ENCODE data around the gene CYB561. TPM values are rescaled to one million over a fixed set of nuclear protein-coding genes. Genes with fewer than 3 reads are reported as not detected.

CYB561 gene
- total RNA-seq, 1 experiment from 2014 or later: 29.1 TPM

GRCh38 chr17:63405020-63405419 lies 41.1 kb downstream of the CYB561 start:
- CTCF ChIA-PET: interaction anchor here (2.8 kb wide), 1 partner anchor 322 kb away, joined by 30 read pairs; no protein-coding TSS in a partner anchor
- no peak for TF ChIP-seq EZH2 (IDR thresholded peaks at IDR 0.05; ENCODE audit: borderline replicate concordance, low read depth, low read length, poor library complexity, severe bottlenecking)
- no peak for TF ChIP-seq CTCF (conservative IDR thresholded peaks at IDR 0.05; ENCODE audit: low read depth, low read length)
- no peak overlapping the region for H3K27ac ChIP-seq (ENCODE audit: low read depth, low read length, poor library complexity, severe bottlenecking)
- peaks cover 9% of the 10 kb centered on the region for H3K4me1 ChIP-seq (ENCODE audit: insufficient read depth, low read length, poor library complexity, severe bottlenecking)
- no peak for DNase-seq (ENCODE audit: low spot score)
- intact Hi-C loops (cut with micrococcal nuclease; ENCODE audit: unreplicated experiment): loop anchor here (2.0 to 10.0 kb wide), 4 partner anchors 180 to 853 kb away; no protein-coding TSS in a partner anchor
- H3K36me3 ChIP-seq (ENCODE audit: insufficient read depth, low read length, poor library complexity, severe bottlenecking): no peaks in the 10 kb centered on the region
- no TSS peak for BruUV-seq (replicated peaks)
- no peaks in the 10 kb centered on the region for H3K9me3 ChIP-seq (ENCODE audit: low read depth, low read length, poor library complexity, severe bottlenecking)
- no peak overlapping the region for H3K4me3 ChIP-seq (ENCODE audit: low read depth, low read length, poor library complexity, severe bottlenecking)
- POLR2A ChIA-PET (ENCODE audit: low non-redundant PET): no interaction called here
- H3K27me3 ChIP-seq (replicated peaks; ENCODE audit: insufficient read depth, low read depth, low read length, poor library complexity): no peaks in the 10 kb centered on the region

GRCh38 chr17:63402431-63403212 lies 43.5 kb downstream of the CYB561 start:
- H3K9me3 ChIP-seq (ENCODE audit: low read depth, low read length, poor library complexity, severe bottlenecking): no peaks in the 10 kb centered on the region
- intact Hi-C loops (cut with micrococcal nuclease; ENCODE audit: unreplicated experiment): loop anchor here (10.0 kb wide), 1 partner anchor 178 kb away; no protein-coding TSS in a partner anchor
- no peak overlapping the region for H3K4me3 ChIP-seq (ENCODE audit: low read depth, low read length, poor library complexity, severe bottlenecking)
- ChIA-PET POLR2A (ENCODE audit: low non-redundant PET) (no interaction called here), CTCF (no interaction called here)
- H3K27ac ChIP-seq (ENCODE audit: low read depth, low read length, poor library complexity, severe bottlenecking): no peak overlapping the region
- peaks cover 9% of the 10 kb centered on the region for H3K4me1 ChIP-seq (ENCODE audit: insufficient read depth, low read length, poor library complexity, severe bottlenecking)
- BruUV-seq (replicated peaks): no TSS peak
- TF ChIP-seq EZH2 (IDR thresholded peaks at IDR 0.05; ENCODE audit: borderline replicate concordance, low read depth, low read length, poor library complexity, severe bottlenecking) (no peak), CTCF (conservative IDR thresholded peaks at IDR 0.05; ENCODE audit: low read depth, low read length) (no peak)
- DNase-seq (ENCODE audit: low spot score): no peak
- no peaks in the 10 kb centered on the region for H3K36me3 ChIP-seq (ENCODE audit: insufficient read depth, low read length, poor library complexity, severe bottlenecking)
- no peaks in the 10 kb centered on the region for H3K27me3 ChIP-seq (replicated peaks; ENCODE audit: insufficient read depth, low read depth, low read length, poor library complexity)

- no TSS peak for BruUV-seq (replicated peaks)
- peak; percentile 28 for DNase-seq (ENCODE audit: low spot score)
- Histone ChIP-seq H3K36me3 (ENCODE audit: insufficient read depth, low read length, poor library complexity, severe bottlenecking) (no peaks in the 10 kb centered on the region), H3K4me1 (ENCODE audit: insufficient read depth, low read length, poor library complexity, severe bottlenecking) (no peaks in the 10 kb centered on the region), H3K27ac (ENCODE audit: low read depth, low read length, poor library complexity, severe bottlenecking) (no peak overlapping the region), H3K27me3 (replicated peaks; ENCODE audit: insufficient read depth, low read depth, low read length, poor library complexity) (no peaks in the 10 kb centered on the region), H3K4me3 (ENCODE audit: low read depth, low read length, poor library complexity, severe bottlenecking) (no peak overlapping the region), H3K9me3 (ENCODE audit: low read depth, low read length, poor library complexity, severe bottlenecking) (no peaks in the 10 kb centered on the region)
- CTCF ChIA-PET: no interaction called here
- intact Hi-C loops (cut with micrococcal nuclease; ENCODE audit: unreplicated experiment): loop anchor here (10.0 kb wide), 1 partner anchor 175 kb away; no protein-coding TSS in a partner anchor
- POLR2A ChIA-PET (ENCODE audit: low non-redundant PET): no interaction called here
- TF ChIP-seq CTCF (conservative IDR thresholded peaks at IDR 0.05; ENCODE audit: low read depth, low read length) (no peak), EZH2 (IDR thresholded peaks at IDR 0.05; ENCODE audit: borderline replicate concordance, low read depth, low read length, poor library complexity, severe bottlenecking) (no peak)
Observed at GRCh38 chr17:63399856-63400255, 46.2 kb downstream of the CYB561 start.

Data from A673 (cell line).